SK-N-MC (cell line): ENCODE results near the gene FAF2.

Source experiments
- EZH2 ChIP-seq: fragments of 200-600 bp; sonication (generic); IDR thresholded peaks from one replicate; pipeline ENCODE4 v1.6.1; 2017; ENCODE audit warnings: antibody characterized with exemption
- FOXP2 ChIP-seq: optimal IDR thresholded peaks from 2 replicates; pipeline ENCODE3; 2011; ENCODE audit warnings: mild to moderate bottlenecking, moderate library complexity; ENCODE audit not compliant: insufficient read depth; ENCODE audit errors: extremely low read length, control extremely low read depth
- POLR2AphosphoS5 ChIP-seq: IDR thresholded peaks from 2 replicates; pipeline ENCODE4 v1.6.1; 2012; ENCODE audit warnings: mild to moderate bottlenecking, low read depth, low read length, borderline replicate concordance

DNA sequence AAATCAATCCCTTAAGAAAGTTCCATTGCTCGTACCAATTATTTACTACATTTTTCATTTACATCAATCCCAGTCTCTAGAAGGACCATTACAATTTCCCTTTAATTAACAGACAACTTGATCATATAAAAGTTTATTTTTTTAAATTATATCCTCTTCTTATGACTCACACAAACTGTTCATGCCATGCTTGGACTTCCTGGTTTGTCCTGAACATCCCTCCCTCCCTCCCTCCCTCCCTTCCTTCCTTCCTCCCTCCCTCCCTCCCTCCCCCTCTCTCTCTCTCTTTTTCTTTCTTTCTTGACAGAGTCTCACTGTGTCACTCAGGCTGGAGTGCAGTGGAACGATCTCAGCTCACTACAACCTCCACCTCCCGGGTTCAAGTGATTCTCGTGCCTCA lies 20.2 kb upstream of the FAF2 start:
- TF ChIP-seq POLR2AphosphoS5 (no peak), EZH2 (no peak), FOXP2 (no peak)
